Activated T-helper 17 cell treated with anti-CD3 and anti-CD28 coated beads, Interleukin-2, amount 50 U/mL, for 72 hours (primary cell): ENCODE data around the gene SFMBT1. TPM values are rescaled to one million over a fixed set of nuclear protein-coding genes. Genes with fewer than 3 reads are reported as not detected.
"Not testable (repeated sequence)": the region's sequence is repeated elsewhere in the genome, so short reads cannot be mapped to it uniquely, and the experiment has no call there.

Source experiments
- ATAC-seq: fragments of 150-1000 bp; cut with Tn5 transposase; replicated peaks from 2 replicates; pipeline ENCODE4 v1.10.0; 2021; ENCODE audit warnings: mild to moderate bottlenecking, moderate library complexity
- H3K27ac Mint-ChIP-seq: one replicate; pipeline ENCODE4 v1.8.0; 2022; ENCODE audit warnings: mixed read lengths
- H3K27me3 Mint-ChIP-seq: one replicate; pipeline ENCODE4 v1.8.0; 2022; ENCODE audit warnings: mixed read lengths
- H3K36me3 Mint-ChIP-seq: one replicate; pipeline ENCODE4 v1.8.0; 2022; ENCODE audit warnings: low read depth, mild to moderate bottlenecking, mixed read lengths
- H3K4me1 Mint-ChIP-seq: one replicate; pipeline ENCODE4 v1.8.0; 2022; ENCODE audit warnings: mixed read lengths
- H3K4me3 Mint-ChIP-seq: one replicate; pipeline ENCODE4 v1.8.0; 2022; ENCODE audit warnings: mild to moderate bottlenecking, mixed read lengths
- H3K9me3 Mint-ChIP-seq: one replicate; pipeline ENCODE4 v1.8.0; 2022; ENCODE audit warnings: mixed read lengths
- total RNA-seq, 2 donors: library from RNA; stranded (reverse); gene quantifications; one replicate each; pipeline ENCODE4 v1.2.3, GENCODE V29; 2022

SFMBT1 gene
- total RNA-seq, 2 donors from 2014 or later = 26.1 to 29.9 TPM

- H3K27me3 Mint-ChIP-seq = peaks cover 12% of the 10 kb centered on the region
These were observed 17.0 kb upstream of the SFMBT1 start for GRCh38 chr3:53062905-53063304.

GRCh38 chr3:53056442-53056841, 10.6 kb upstream of the SFMBT1 start:
- Mint-ChIP-seq H3K4me3 (no peak overlapping the region), H3K27me3 (peaks cover 3% of the 10 kb centered on the region), H3K36me3 (no peaks in the 10 kb centered on the region), H3K27ac (no peak overlapping the region), H3K4me1 (no peaks in the 10 kb centered on the region), H3K9me3 (no peaks in the 10 kb centered on the region)
- peak; percentile 32 for ATAC-seq

More at GRCh38 chr3:53062905-53063304, 17.0 kb upstream of the SFMBT1 start:
- Mint-ChIP-seq H3K9me3 (no peaks in the 10 kb centered on the region), H3K4me3 (no peak overlapping the region), H3K27ac (no peak overlapping the region), H3K4me1 (no peaks in the 10 kb centered on the region), H3K36me3 (no peaks in the 10 kb centered on the region)
- ATAC-seq = no peak

GRCh38 chr3:53054233-53054632, 8.4 kb upstream of the SFMBT1 start:
- not testable (repeated sequence) for ATAC-seq, H3K27me3 Mint-ChIP-seq, H3K4me1 Mint-ChIP-seq, H3K4me3 Mint-ChIP-seq, H3K9me3 Mint-ChIP-seq, H3K36me3 Mint-ChIP-seq, H3K27ac Mint-ChIP-seq

- no peak for ATAC-seq
- Mint-ChIP-seq H3K4me3 (no peak overlapping the region), H3K27me3 (no peaks in the 10 kb centered on the region), H3K4me1 (peaks cover 8% of the 10 kb centered on the region), H3K36me3 (peaks cover 6% of the 10 kb centered on the region), H3K27ac (no peak overlapping the region), H3K9me3 (no peaks in the 10 kb centered on the region)
These were observed 6.1 kb upstream of the SFMBT1 start for GRCh38 chr3:53051929-53052328.

GRCh38 chr3:53049987-53050386, 4.1 kb upstream of the SFMBT1 start:
- Mint-ChIP-seq H3K4me3 (no peak overlapping the region), H3K4me1 (peaks cover 10% of the 10 kb centered on the region), H3K36me3 (peaks cover 9% of the 10 kb centered on the region), H3K27me3 (no peaks in the 10 kb centered on the region), H3K9me3 (no peaks in the 10 kb centered on the region), H3K27ac (no peak overlapping the region)
- ATAC-seq = no peak

GRCh38 chr3:53046171-53047170, 598 bp upstream of the SFMBT1 start:
- ATAC-seq = peak; percentile 59
- peaks cover 14% of the 10 kb centered on the region for H3K36me3 Mint-ChIP-seq

GRCh38 chr3:53044711-53045517, 959 bp downstream of the SFMBT1 start:
- peak; percentile 39 for ATAC-seq
- Mint-ChIP-seq H3K36me3 (peaks cover 14% of the 10 kb centered on the region), H3K9me3 (no peaks in the 10 kb centered on the region), H3K27ac (peak overlapping the region; percentile 98), H3K4me1 (peaks cover 44% of the 10 kb centered on the region), H3K27me3 (no peaks in the 10 kb centered on the region), H3K4me3 (peak overlapping the region; percentile 94)

More at GRCh38 chr3:53046171-53047170, 598 bp upstream of the SFMBT1 start:
- Mint-ChIP-seq H3K4me1 (peaks cover 33% of the 10 kb centered on the region), H3K27ac (peak overlapping the region; percentile 85), H3K9me3 (no peaks in the 10 kb centered on the region), H3K27me3 (no peaks in the 10 kb centered on the region), H3K4me3 (peak overlapping the region; percentile 89)

GRCh38 chr3:53044371-53044710, 1.5 kb downstream of the SFMBT1 start:
- H3K4me1 Mint-ChIP-seq = peaks cover 44% of the 10 kb centered on the region
- peaks cover 14% of the 10 kb centered on the region for H3K36me3 Mint-ChIP-seq
- peak overlapping the region; percentile 94 for H3K4me3 Mint-ChIP-seq
- H3K9me3 Mint-ChIP-seq = no peaks in the 10 kb centered on the region
- ATAC-seq = no peak
- H3K27ac Mint-ChIP-seq = peak overlapping the region; percentile 98
- H3K27me3 Mint-ChIP-seq = no peaks in the 10 kb centered on the region

GRCh38 chr3:53043738-53044137, 2.1 kb downstream of the SFMBT1 start:
- no peak for ATAC-seq
- H3K27ac Mint-ChIP-seq = peak overlapping the region; percentile 98
- peaks cover 50% of the 10 kb centered on the region for H3K4me1 Mint-ChIP-seq
- H3K36me3 Mint-ChIP-seq = peaks cover 14% of the 10 kb centered on the region
- H3K9me3 Mint-ChIP-seq = no peaks in the 10 kb centered on the region
- H3K4me3 Mint-ChIP-seq = peak overlapping the region; percentile 94
- H3K27me3 Mint-ChIP-seq = no peaks in the 10 kb centered on the region

- H3K27ac Mint-ChIP-seq = peak overlapping the region; percentile 98
- peaks cover 58% of the 10 kb centered on the region for H3K4me1 Mint-ChIP-seq
- H3K9me3 Mint-ChIP-seq = no peaks in the 10 kb centered on the region
- H3K4me3 Mint-ChIP-seq = peak overlapping the region; percentile 94
- peaks cover 14% of the 10 kb centered on the region for H3K36me3 Mint-ChIP-seq
- H3K27me3 Mint-ChIP-seq = no peaks in the 10 kb centered on the region
- no peak for ATAC-seq
These were observed 3.2 kb downstream of the SFMBT1 start for GRCh38 chr3:53042651-53043050.

GRCh38 chr3:53040351-53040820, 5.5 kb downstream of the SFMBT1 start:
- Mint-ChIP-seq H3K4me3 (peak overlapping the region; percentile 76), H3K36me3 (peaks cover 5% of the 10 kb centered on the region), H3K27me3 (no peaks in the 10 kb centered on the region), H3K27ac (peak overlapping the region; percentile 66), H3K4me1 (peaks cover 67% of the 10 kb centered on the region), H3K9me3 (no peaks in the 10 kb centered on the region)
- ATAC-seq = peak; percentile 55

- Mint-ChIP-seq H3K36me3 (no peaks in the 10 kb centered on the region), H3K9me3 (no peaks in the 10 kb centered on the region), H3K4me1 (peaks cover 68% of the 10 kb centered on the region), H3K4me3 (peak overlapping the region; percentile 76), H3K27me3 (no peaks in the 10 kb centered on the region), H3K27ac (peak overlapping the region; percentile 76)
- ATAC-seq = peak; percentile 10
These were observed 6.5 kb downstream of the SFMBT1 start for GRCh38 chr3:53039376-53039752.

GRCh38 chr3:53038679-53039375, 7.0 kb downstream of the SFMBT1 start:
- Mint-ChIP-seq H3K9me3 (no peaks in the 10 kb centered on the region), H3K27me3 (no peaks in the 10 kb centered on the region), H3K27ac (peak overlapping the region; percentile 76), H3K4me1 (peaks cover 64% of the 10 kb centered on the region), H3K36me3 (no peaks in the 10 kb centered on the region), H3K4me3 (peak overlapping the region; percentile 76)
- ATAC-seq = peak; percentile 71
